Endothelial cell of umbilical vein (primary cell): ENCODE results near the gene MRTO4. TPM values are rescaled to one million over a fixed set of nuclear protein-coding genes. Genes with fewer than 3 reads are reported as not detected.

Experiments used
- BruUV-seq: library from RNA; stranded (reverse); fragments of 400-500 nt; replicated peaks from 2 replicates; lab custom pipeline; 2021; lab: Mats Ljungman, UMichigan
- CTCF ChIA-PET: fragments of 300-600, 350-600 bp; sonication (Branson Sonifier 250); formaldehyde crosslinking; loops from one replicate; lab custom pipeline; 2021; ENCODE audit warnings: antibody characterized with exemption, inconsistent platforms; lab: Charles Lee
- POLR2A ChIA-PET: fragments of 300-600, 350-600 bp; sonication (Branson Sonifier 250); formaldehyde crosslinking; loops from one replicate; lab custom pipeline; 2021; ENCODE audit warnings: antibody characterized with exemption, inconsistent platforms; lab: Charles Lee
- DNase-seq: peaks from one replicate; pipeline ENCODE4 v3.0.0-alpha.2; 2011; ENCODE audit warnings: low read depth, low spot score
- FAIRE-seq: peaks from 2 replicates; lab custom pipeline; 2011; peaks lifted over from hg19 to GRCh38; lab: Jason Lieb, UNC
- H2AFZ ChIP-seq: 2 replicates; pipeline ENCODE4 v1.6.0; 2012; ENCODE audit warnings: low read depth, low read length, control low read depth, inconsistent platforms
- H3K27ac ChIP-seq: 2 replicates; pipeline ENCODE4 v1.5.1; 2011; ENCODE audit warnings: low read depth, mild to moderate bottlenecking, control low read depth, low read length, moderate library complexity; ENCODE audit not compliant: insufficient read depth
- H3K27me3 ChIP-seq, 2 experiments: 2 replicates each; pipeline versions ENCODE4 v1.6.0 to v1.6.1; 2011; ENCODE audit warnings: low read length in 2 of 2, mixed read lengths in 1 of 2; ENCODE audit not compliant: control insufficient read depth in 2 of 2, insufficient read depth in 2 of 2
- H3K36me3 ChIP-seq, 2 experiments: 2 replicates in 1 of 2; 3 replicates in 1 of 2; pipeline ENCODE4 v1.5.1; 2011; ENCODE audit warnings: low read length in 2 of 2, mild to moderate bottlenecking in 1 of 2, moderate library complexity in 1 of 2; ENCODE audit not compliant: control insufficient read depth in 2 of 2, insufficient read depth in 2 of 2; ENCODE audit errors: extremely low read depth in 1 of 2
- H3K4me1 ChIP-seq: 3 replicates; pipeline ENCODE4 v1.5.1; 2011; ENCODE audit warnings: mild to moderate bottlenecking, low read length; ENCODE audit not compliant: control insufficient read depth, insufficient read depth; ENCODE audit errors: extremely low read depth
- H3K4me2 ChIP-seq: 2 replicates; pipeline ENCODE4 v1.6.1; 2011; ENCODE audit warnings: low read length, control low read depth, mixed read lengths; ENCODE audit not compliant: insufficient read depth
- H3K4me3 ChIP-seq, 3 experiments: fragments of 200-600 bp in 1 of 3; sonication (generic), shearing (Covaris generic) in 1 of 3; replicated peaks in 1 of 3; 2 replicates each; pipeline ENCODE4 v1.5.1; 2011 to 2016; ENCODE audit warnings: control low read depth in 3 of 3, low read length in 3 of 3, mild to moderate bottlenecking in 2 of 3, inconsistent platforms in 1 of 3, low read depth in 1 of 3, moderate library complexity in 1 of 3; ENCODE audit not compliant: insufficient read depth in 1 of 3
- H3K79me2 ChIP-seq: 2 replicates; pipeline ENCODE4 v1.6.0; 2012; ENCODE audit warnings: low read length, inconsistent platforms; ENCODE audit not compliant: control insufficient read depth, insufficient read depth
- H3K9ac ChIP-seq: replicated peaks from 2 replicates; pipeline ENCODE3; 2011; ENCODE audit warnings: low read length, control low read depth; ENCODE audit not compliant: insufficient read depth; ENCODE audit errors: extremely low read depth
- H3K9me1 ChIP-seq: replicated peaks from 3 replicates; pipeline ENCODE4 v1.6.0; 2011; ENCODE audit warnings: mild to moderate bottlenecking, low read length; ENCODE audit not compliant: control insufficient read depth, insufficient read depth; ENCODE audit errors: extremely low read depth
- H3K9me3 ChIP-seq: replicated peaks from 2 replicates; pipeline ENCODE4 v1.5.1; 2012; ENCODE audit warnings: low read length, inconsistent platforms; ENCODE audit not compliant: control insufficient read depth, insufficient read depth
- H4K20me1 ChIP-seq: replicated peaks from 2 replicates; pipeline ENCODE3; 2011; ENCODE audit warnings: mild to moderate bottlenecking, low read length; ENCODE audit not compliant: control insufficient read depth, insufficient read depth; ENCODE audit errors: extremely low read depth
- EZH2 ChIP-seq: IDR thresholded peaks from 2 replicates; pipeline ENCODE4 v1.6.1; 2012; ENCODE audit warnings: borderline replicate concordance, low read depth, mild to moderate bottlenecking, moderate library complexity, low read length, inconsistent platforms; ENCODE audit not compliant: severe bottlenecking
- FOS ChIP-seq: IDR thresholded peaks from 2 replicates; pipeline ENCODE4 v1.6.1; 2011; ENCODE audit warnings: mild to moderate bottlenecking, low read length, moderate library complexity, borderline replicate concordance; ENCODE audit not compliant: insufficient read depth
- GATA2 ChIP-seq: IDR thresholded peaks from 2 replicates; pipeline ENCODE4 v1.7.0; 2011; ENCODE audit warnings: low read depth, mild to moderate bottlenecking, moderate library complexity, mixed read lengths, low read length; ENCODE audit not compliant: insufficient read length, insufficient read depth
- JUN ChIP-seq: IDR thresholded peaks from 2 replicates; pipeline ENCODE4 v1.6.1; 2011; ENCODE audit warnings: borderline replicate concordance, low read depth; ENCODE audit not compliant: insufficient read length, insufficient read depth
- MYC ChIP-seq: IDR thresholded peaks from one replicate; pipeline ENCODE4 v1.6.1; 2011; ENCODE audit warnings: mild to moderate bottlenecking, low read depth, low read length
- POLR2A ChIP-seq: IDR thresholded peaks from 2 replicates; pipeline ENCODE4 v1.6.1; 2012; ENCODE audit warnings: low read depth, mild to moderate bottlenecking, control low read depth, low read length
- POLR2AphosphoS5 ChIP-seq: IDR thresholded peaks from 2 replicates; pipeline ENCODE4 v1.6.1; 2012; ENCODE audit warnings: low read depth, mild to moderate bottlenecking, control low read depth, low read length, moderate library complexity; ENCODE audit not compliant: insufficient read depth
- dilution Hi-C: fragments of 300-500 bp; cut with MboI; formaldehyde crosslinking; loops from one replicate; pipeline ENCODE4 v1.15.0; 2019; ENCODE audit warnings: low sequenced_read_pairs; ENCODE audit not compliant: extremely low pct_ligation_motif_present
- intact Hi-C: fragments of 100-400 bp; cut with micrococcal nuclease; formaldehyde crosslinking; loops from one replicate; pipeline ENCODE4 v1.10.0; 2022
- polyA plus RNA-seq, 4 experiments: library from polyadenylated mRNA; depleted of rRNA in 3 of 4; stranded (reverse) in 3 of 4; unstranded in 1 of 4; fragments of >200 nt; gene quantifications; 2 replicates each; pipeline versions ENCODE4 v1.2.1 to v1.2.3, GENCODE V29; 2011 to 2012; ENCODE audit warnings: missing spikeins in 1 of 4
- total RNA-seq: library from RNA; stranded (reverse); gene quantifications from 2 replicates; pipeline ENCODE4 v1.2.3, GENCODE V29; 2021
- TF ChIP-seq, protein P1 (sequence below), 2 donors: IDR thresholded peaks; 1 replicate in 1 of 2; 2 replicates in 1 of 2; pipeline ENCODE4 v1.5.1; 2011; ENCODE audit warnings: low read length in 2 of 2, mild to moderate bottlenecking in 2 of 2, moderate library complexity in 2 of 2, control low read depth in 1 of 2, inconsistent platforms in 1 of 2, low read depth in 1 of 2; ENCODE audit not compliant: insufficient read depth in 1 of 2; ENCODE audit errors: extremely low read depth in 1 of 2
- TF ChIP-seq, protein P2 (sequence below): IDR thresholded peaks from 2 replicates; pipeline ENCODE4 v1.6.1; 2011; ENCODE audit not compliant: insufficient read depth, insufficient read length

Gene MRTO4
- total and polyA plus RNA-seq, 2 donors (not counting 3 experiments of a cell fraction or from before 2014, with no cell fraction given) = 33.6 to 49.4 TPM

DNA sequence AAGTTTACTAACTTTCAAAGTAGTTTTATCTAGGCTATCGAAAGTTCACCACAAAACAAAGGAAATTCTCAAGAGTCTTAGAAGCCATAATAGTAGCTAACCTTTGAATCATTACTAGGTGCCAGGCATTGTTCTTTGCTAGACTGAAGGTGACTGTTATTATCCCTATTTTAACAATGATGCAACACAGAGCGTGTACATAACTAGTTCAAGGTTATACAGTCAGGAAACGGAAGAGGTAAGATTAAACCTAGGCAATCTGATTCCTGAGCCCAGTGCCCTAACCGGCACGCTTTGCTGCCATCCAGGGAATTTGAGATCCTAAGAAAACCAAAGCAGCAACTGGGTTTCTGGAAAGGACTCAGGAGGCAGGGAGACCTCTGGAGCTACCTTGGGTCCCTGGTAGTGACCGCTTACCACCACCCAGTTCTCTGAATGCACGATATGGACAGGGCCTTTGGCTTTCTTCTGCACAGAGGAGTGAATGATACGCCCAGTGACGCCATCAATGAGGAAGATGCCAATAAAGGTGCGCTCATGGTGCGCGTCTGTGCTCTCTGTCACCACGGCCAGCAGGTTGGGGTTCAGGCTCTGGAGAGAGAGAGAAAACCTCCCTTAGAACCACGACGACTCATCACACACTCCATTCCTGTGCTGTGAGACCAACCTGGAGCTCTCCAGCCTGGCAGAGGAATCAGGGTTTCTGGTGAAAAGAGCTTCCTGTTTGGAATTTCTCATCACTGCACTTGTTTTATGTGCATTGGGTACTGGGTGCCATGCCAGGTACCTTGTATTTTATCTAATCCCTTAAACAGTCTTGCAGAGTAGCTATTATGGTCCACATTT lies 28.4 kb upstream of the MRTO4 start:
- ChIA-PET POLR2A (no interaction called here), CTCF (interaction anchor here (1.4 to 2.1 kb wide), 2 partner anchors 10 to 17 kb away, joined by 4 to 8 read pairs; no protein-coding TSS in a partner anchor)
- H3K9ac ChIP-seq = no peak overlapping the region
- no peaks in the 10 kb centered on the region for H3K27me3 ChIP-seq
- H3K4me3 ChIP-seq = no peak overlapping the region
- no peaks in the 10 kb centered on the region for H3K9me3 ChIP-seq
- FAIRE-seq = no peak
- H3K79me2 ChIP-seq = no peaks in the 10 kb centered on the region
- H2AFZ ChIP-seq = no peak overlapping the region
- no peaks in the 10 kb centered on the region for H3K9me1 ChIP-seq
- dilution Hi-C loops (no loop called here), intact Hi-C loops (no loop called here)
- H3K27ac ChIP-seq = no peak overlapping the region
- H3K4me1 ChIP-seq = no peaks in the 10 kb centered on the region
- no peaks in the 10 kb centered on the region for H4K20me1 ChIP-seq
- BruUV-seq = no TSS peak
- H3K36me3 ChIP-seq = peaks cover 29 to 48% of the 10 kb centered on the region in 2 experiments
- no peak for DNase-seq
- TF ChIP-seq GATA2 = no peak
- no peak for TF ChIP-seq FOS
- TF ChIP-seq, protein P1, sequence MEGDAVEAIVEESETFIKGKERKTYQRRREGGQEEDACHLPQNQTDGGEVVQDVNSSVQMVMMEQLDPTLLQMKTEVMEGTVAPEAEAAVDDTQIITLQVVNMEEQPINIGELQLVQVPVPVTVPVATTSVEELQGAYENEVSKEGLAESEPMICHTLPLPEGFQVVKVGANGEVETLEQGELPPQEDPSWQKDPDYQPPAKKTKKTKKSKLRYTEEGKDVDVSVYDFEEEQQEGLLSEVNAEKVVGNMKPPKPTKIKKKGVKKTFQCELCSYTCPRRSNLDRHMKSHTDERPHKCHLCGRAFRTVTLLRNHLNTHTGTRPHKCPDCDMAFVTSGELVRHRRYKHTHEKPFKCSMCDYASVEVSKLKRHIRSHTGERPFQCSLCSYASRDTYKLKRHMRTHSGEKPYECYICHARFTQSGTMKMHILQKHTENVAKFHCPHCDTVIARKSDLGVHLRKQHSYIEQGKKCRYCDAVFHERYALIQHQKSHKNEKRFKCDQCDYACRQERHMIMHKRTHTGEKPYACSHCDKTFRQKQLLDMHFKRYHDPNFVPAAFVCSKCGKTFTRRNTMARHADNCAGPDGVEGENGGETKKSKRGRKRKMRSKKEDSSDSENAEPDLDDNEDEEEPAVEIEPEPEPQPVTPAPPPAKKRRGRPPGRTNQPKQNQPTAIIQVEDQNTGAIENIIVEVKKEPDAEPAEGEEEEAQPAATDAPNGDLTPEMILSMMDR (IDR thresholded peaks at IDR 0.05; ENCODE audit: extremely low read depth in 1 of 2, insufficient read depth in 1 of 2, low read depth in 1 of 2, low read length in 2 of 2) = no peak
- TF ChIP-seq POLR2A = no peak
- TF ChIP-seq EZH2 = no peak
- TF ChIP-seq, protein P2, sequence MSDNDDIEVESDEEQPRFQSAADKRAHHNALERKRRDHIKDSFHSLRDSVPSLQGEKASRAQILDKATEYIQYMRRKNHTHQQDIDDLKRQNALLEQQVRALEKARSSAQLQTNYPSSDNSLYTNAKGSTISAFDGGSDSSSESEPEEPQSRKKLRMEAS = no peak
- no peak for TF ChIP-seq JUN
- TF ChIP-seq POLR2AphosphoS5 = no peak
- no peak for TF ChIP-seq MYC
- H3K4me2 ChIP-seq = no peak overlapping the region
